ENCODE data around the gene GPC5.

GPC5 gene

GRCh38 chr13:92143766-92144165 is 745.3 kb downstream of the GPC5 start:
- no peak for TF ChIP-seq CTCF (IDR thresholded peaks at IDR 0.05; ENCODE audit: extremely low read depth, missing control alignments)
- no peak for DNase-seq (ENCODE audit: low spot score)

GRCh38 chr13:92150606-92151005 is 752.2 kb downstream of the GPC5 start:
- TF ChIP-seq CTCF (IDR thresholded peaks at IDR 0.05; ENCODE audit: extremely low read depth, missing control alignments): no peak
- DNase-seq (ENCODE audit: low spot score): no peak

GRCh38 chr13:92158346-92158745 is 759.9 kb downstream of the GPC5 start:
- no peak for DNase-seq (ENCODE audit: low spot score)
- no peak for TF ChIP-seq CTCF (IDR thresholded peaks at IDR 0.05; ENCODE audit: extremely low read depth, missing control alignments)

GRCh38 chr13:92164822-92165221 is 766.4 kb downstream of the GPC5 start:
- TF ChIP-seq CTCF (IDR thresholded peaks at IDR 0.05; ENCODE audit: extremely low read depth, missing control alignments): no peak
- no peak for DNase-seq (ENCODE audit: low spot score)

GRCh38 chr13:92172191-92172590 is 773.8 kb downstream of the GPC5 start:
- DNase-seq (ENCODE audit: low spot score): no peak
- no peak for TF ChIP-seq CTCF (IDR thresholded peaks at IDR 0.05; ENCODE audit: extremely low read depth, missing control alignments)

- DNase-seq (ENCODE audit: low spot score): no peak
- no peak for TF ChIP-seq CTCF (IDR thresholded peaks at IDR 0.05; ENCODE audit: extremely low read depth, missing control alignments)
These were observed 774.8 kb downstream of the GPC5 start for GRCh38 chr13:92173254-92173653.

GRCh38 chr13:92175330-92175729 is 776.9 kb downstream of the GPC5 start:
- TF ChIP-seq CTCF (IDR thresholded peaks at IDR 0.05; ENCODE audit: extremely low read depth, missing control alignments): no peak
- peak; percentile 10 for DNase-seq (ENCODE audit: low spot score)

Measured in GM20000 (cell line).